Stimulated activated naive CD4-positive, alpha-beta T cell (primary cell): Measurements from ENCODE around the gene SLC12A8.

Experiments
- DNase-seq, 6 experiments: peaks; one replicate each; lab custom pipeline; 2025; lab: John Stamatoyannopoulos, UW

SLC12A8 gene

DNA sequence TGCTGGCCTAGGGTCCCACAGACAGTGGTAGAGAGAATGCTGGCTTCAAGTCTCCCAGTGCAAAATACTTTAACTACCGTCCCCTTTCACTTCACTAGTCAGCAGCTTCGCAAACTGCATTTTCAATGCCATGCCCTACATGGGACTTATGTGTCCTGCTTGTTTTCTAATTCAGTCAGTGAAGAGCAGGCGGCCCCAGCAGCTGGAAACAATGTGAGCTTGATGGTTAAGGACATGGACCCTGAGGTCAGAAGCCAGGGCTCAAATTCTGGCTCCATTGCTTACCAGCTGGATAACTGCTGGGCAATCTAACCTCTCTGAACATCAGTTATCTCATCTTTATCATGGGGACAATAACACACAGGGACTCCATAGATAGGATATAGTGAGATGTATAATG lies 58.4 kb downstream of the SLC12A8 start:
- no peak for DNase-seq

DNA sequence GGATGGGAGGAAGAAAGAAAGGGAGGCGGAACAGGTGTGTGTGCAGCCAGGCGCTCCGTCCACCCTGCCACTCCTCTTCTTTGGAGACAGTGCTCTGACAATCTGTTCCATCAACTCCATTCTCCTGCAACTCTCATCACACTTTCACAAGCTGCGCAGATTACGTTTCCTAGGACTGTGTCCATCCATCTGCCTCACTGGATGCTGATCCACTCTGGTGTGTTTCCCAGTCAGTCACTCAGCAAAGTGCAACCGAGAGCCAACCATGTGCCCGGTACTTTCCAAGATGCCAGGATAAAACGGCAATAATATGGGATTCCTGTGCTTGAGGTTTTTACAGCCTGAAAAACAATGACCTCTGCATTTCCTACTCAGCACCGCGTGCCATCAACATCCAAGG lies 59.6 kb downstream of the SLC12A8 start:
- no peak for DNase-seq

- DNase-seq, result no peak
These were observed 60.6 kb downstream of the SLC12A8 start for GRCh38 chr3:125151916-125152315.

DNA sequence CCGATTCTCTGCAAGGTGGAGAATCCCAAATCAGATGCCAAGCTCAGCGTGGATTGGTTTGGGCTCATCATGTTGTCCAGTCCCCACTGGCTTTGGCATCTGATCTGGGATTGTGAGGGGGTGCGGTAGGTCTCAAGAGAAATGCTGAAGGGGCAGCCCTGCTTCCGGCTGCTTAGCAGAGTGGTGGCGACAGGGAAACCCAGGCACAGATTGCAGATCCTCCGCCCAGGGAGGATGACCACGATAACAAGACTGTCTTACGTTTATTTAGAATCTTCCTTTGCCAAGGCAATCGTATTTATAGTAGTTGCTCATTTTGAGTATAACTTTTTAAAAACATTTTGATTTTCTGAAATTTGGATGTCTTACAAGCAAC lies 61.1 kb downstream of the SLC12A8 start:
- no peak for DNase-seq

DNA sequence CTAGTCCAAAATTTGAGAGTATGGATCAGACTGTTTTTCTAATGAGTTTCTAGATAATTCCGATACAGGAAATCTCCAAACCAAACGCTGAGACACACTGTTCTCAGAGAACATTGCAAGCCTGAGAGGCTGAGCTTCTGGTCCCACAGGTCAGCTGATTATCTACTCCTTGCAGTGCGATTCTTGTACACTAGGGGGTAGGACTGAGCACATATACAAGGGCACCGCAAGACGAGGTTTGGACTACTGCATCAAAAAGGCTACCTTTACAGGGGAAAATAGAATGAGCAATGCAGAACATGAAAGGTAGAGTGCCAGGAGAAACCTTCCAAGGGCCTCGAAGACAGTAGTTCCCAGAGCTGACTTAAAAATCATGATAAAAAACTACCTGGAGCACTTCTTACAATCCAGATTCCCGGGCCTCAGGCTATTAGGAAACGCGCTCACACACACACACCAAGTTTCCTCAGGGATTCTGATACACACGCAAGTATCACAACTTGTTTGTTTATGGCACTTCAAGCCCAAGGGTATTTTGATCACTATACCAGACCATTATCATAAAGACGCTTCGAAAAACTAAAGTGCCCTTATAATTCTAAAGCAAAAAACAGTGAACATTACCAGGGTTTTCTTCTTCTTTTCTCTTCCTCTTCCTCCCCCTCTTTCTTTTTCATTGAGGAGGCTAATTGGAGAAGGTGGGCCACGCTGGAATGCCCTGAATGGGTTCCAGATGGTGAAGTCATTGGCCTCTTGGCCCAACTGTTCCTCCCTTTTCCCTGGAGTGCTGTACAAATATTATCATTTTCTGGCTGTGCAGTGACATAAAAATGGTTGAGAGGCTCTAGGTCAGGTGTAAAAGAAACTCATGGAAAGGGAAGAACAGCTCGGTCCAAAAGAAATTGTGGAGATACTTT lies 61.8 kb downstream of the SLC12A8 start:
- peak in 3 of 6 experiments; percentile 18 to 50 (median 21) for DNase-seq

DNA sequence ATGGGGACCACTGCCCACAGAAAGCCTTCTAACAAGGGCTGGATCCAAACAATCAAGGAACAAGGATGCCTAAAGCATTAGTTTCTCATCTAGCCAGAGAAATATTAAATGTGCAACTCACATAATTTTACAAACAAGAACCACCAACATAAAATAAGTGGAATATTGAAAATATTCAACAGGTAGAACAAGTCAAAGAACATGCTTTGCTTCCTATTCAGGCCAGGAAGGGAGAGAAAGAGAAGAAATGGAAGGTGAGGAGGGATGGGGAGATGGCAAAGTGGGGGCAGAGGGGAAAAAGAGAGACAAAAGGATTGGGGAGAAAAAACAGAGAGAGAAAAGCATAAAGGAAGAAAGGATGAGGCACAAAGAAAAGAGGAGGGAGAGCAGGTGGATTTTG lies 63.1 kb downstream of the SLC12A8 start:
- DNase-seq, result no peak

DNA sequence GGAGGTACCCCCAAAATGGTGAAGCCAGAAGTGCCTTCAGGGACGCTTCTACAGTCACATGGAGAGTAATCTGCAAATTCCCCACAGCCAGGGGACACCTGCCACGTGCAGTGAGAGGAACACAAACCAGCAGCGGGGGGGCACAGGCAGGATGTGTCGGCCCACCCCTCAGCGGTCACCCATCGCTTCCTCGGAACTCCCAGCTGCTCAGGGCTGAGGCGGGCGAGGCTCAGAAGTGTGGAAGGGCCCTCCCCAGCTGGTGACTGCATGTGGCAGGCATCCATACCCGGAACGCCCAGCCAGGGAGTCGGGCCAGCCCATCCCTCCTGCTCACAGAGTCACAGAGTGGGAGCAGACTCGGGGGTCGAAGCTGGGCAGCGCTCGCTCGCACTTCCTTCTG lies 63.7 kb downstream of the SLC12A8 start:
- no peak for DNase-seq

- DNase-seq, result no peak
These were observed 64.3 kb downstream of the SLC12A8 start for GRCh38 chr3:125148016-125148812.

DNA sequence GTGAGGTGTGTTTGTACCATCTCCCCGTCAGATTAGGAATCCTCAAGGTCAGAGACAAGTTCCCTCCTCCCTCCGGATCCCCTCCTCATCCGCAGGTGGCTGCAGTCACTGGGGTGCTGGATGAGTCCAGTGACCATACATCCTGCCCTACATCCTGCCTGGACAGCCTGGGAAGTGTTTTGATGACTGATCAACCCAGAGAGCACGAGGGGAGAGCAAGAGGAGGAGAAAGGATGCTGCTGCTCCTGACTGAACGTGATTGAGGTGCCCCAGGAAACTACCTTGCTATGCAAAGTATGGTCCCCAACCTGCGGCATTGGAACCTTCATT lies 65.1 kb downstream of the SLC12A8 start:
- DNase-seq, result peak in 1 of 6 experiments; percentile 23

- DNase-seq, result no peak
These were observed 65.7 kb downstream of the SLC12A8 start for GRCh38 chr3:125146626-125147490.

- no peak for DNase-seq
These were observed 66.6 kb downstream of the SLC12A8 start for GRCh38 chr3:125145751-125146475.

GRCh38 chr3:125144653-125145314 lies 67.8 kb downstream of the SLC12A8 start:
- no peak for DNase-seq

- DNase-seq, result peak in 1 of 6 experiments; percentile 7
These were observed 68.4 kb downstream of the SLC12A8 start for GRCh38 chr3:125143982-125144652.

DNA sequence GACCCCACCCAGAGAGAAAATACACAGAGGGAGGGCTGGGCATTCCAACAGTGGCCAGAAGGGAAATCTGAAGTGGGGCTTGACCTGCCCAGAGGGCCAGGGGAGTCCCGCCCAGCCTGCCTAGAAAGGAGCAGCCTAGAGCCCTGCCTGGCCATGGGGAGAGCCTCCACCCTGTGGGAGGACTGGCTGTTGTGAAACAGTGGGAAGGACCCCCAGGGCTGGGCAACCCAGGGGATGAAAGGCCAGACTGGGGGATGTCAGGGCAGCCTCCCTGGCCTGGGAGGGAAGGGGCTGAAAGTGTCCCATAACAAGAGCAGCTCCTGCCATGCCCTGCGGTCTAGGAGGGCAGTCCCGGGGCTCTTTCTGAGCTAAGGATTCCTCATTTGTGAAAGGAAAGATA lies 69.0 kb downstream of the SLC12A8 start:
- DNase-seq, result no peak

- no peak for DNase-seq
These were observed 69.6 kb downstream of the SLC12A8 start for GRCh38 chr3:125142940-125143339.

- DNase-seq, result no peak
These were observed 70.1 kb downstream of the SLC12A8 start for GRCh38 chr3:125142420-125142778.

- peak; percentile 15 to 75 (median 44) for DNase-seq
These were observed 70.7 kb downstream of the SLC12A8 start for GRCh38 chr3:125141596-125142419.

DNA sequence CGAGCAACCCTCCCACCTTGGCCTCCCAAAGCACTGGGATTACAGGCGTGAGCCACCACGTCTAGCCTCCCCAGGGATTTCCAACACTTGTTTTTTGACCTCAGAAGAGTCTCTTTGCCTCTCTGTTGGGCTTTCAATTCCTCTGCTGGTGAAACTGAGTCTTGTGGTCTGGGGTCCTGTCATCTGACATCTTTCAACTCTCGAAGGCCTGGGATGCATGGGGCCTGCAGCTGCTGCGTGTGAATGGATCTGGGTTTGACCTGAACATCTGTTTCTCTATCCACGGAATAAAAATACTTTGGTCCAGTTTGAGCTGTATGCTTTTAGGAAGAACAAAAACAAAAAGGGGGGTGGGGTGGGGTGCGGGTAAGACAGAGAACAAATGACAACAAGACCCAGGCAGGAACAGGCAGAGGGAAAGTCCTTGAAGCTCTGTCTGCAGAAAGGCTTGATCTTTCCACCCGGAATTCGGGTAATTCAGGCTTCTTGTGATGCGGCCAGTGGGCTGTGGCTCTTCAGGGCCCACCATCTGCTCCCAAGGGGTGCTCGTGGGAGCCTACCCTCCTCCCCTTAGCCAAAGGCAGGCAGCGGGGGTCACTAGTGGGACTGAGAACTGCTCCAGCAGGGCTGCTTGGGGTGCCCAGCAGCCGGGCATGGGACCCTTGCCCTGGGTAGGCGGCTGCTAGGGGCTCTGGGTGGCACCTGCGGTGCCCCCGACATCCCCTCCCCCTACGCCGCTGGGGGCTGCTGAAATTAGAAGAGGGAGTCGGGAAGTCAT lies 71.5 kb downstream of the SLC12A8 start:
- DNase-seq, result no peak
